HG03442 (cell line): ENCODE data around the gene IGLON5.

ENCODE experiments used
- ATAC-seq: cut with Tn5 transposase; IDR thresholded peaks from one replicate; pipeline ENCODE4 v1.9.1; 2021; ENCODE audit warnings: mild to moderate bottlenecking, moderate library complexity; ENCODE audit not compliant: unreplicated experiment

IGLON5 gene

GRCh38 chr19:51337861-51338562 lies 26.6 kb downstream of the IGLON5 start:
- no peak for ATAC-seq

- ATAC-seq = peak; percentile 57
Measured at GRCh38 chr19:51338563-51339312, 27.3 kb downstream of the IGLON5 start.

DNA sequence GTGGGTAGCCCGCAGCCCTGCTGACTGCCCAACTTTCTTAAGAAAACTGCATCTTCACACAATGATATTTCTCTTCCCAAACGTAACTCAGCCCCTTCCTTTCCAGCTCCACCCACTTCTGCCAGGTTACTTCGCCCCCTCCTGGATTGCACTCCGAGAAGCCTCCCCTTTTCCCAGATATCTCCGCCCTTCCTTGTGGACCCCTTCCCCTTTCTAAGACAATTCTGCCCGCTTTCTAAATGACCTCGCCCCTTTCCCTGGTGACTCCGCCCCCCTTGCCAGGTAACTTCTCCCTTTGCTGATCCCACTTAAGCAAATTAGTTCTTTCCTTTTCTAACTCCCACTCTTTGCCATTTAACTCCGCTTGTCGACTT lies 27.9 kb downstream of the IGLON5 start:
- ATAC-seq = no peak

DNA sequence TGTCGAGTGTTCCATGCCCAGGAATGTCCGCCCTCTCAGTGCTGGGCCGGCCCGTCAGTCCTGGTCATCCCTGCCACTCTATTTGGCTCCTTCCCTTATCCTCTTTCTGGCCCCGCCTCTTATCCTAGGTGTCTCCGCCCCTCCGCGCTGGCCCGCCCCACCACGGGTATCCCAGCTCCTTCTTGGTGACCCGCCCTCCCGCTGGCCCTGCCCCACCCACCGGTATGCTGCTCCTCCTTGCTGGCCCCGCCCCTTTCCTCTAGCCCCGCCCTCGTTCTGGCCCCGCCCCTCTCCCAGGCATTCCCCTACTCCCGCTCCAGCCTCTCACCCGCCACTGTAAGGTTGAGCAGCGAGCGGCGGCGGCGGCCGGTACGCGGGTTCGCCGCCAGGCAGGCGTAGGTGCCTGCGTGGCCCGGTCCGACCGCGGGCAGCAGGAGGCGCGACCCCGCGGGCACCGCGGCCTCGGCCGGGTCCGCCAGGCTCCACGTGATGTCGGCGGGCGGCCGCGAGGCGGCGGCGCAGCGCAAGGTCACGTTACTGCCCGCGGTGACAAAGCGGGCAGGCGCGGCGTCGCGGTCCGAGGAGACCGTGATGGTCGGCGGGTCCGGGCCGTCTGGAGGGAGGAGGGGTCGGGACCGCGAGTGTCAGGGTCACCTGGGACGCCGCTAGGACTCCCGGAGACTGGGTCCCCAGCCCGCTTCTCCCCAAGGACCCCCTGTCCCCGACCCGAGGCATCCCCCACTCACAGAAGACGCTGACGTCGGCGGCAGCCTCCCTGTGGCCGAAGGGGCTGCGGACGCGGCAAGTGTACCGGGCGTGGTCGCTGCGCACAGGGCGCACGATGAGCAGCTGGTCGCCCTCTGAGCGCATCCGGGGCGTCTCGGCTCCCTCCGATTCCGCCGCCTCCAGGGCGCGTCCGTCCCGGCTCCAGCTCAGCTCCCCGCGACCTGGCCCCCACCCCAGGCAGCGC lies 28.5 kb downstream of the IGLON5 start:
- peak; percentile 41 for ATAC-seq

DNA sequence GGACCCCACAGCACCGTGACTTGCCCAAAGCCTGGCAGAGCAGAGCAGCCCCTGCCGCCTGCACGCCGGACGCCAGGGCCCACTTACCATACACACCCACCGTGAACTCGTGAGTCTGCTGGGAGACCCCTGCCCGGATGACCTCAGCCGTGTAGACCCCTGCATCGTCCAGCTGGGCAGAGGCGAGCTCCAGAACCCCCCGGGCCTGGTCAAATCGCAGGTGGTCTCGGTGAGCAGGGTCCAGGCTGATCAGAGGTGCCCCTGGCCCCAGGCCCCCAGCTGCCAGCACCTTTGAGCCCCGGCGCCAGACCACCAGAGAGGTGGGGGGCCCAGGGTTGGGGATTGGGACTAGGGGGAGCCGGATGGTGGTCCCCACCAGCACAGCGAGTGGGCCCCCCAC lies 29.6 kb downstream of the IGLON5 start:
- no peak for ATAC-seq

DNA sequence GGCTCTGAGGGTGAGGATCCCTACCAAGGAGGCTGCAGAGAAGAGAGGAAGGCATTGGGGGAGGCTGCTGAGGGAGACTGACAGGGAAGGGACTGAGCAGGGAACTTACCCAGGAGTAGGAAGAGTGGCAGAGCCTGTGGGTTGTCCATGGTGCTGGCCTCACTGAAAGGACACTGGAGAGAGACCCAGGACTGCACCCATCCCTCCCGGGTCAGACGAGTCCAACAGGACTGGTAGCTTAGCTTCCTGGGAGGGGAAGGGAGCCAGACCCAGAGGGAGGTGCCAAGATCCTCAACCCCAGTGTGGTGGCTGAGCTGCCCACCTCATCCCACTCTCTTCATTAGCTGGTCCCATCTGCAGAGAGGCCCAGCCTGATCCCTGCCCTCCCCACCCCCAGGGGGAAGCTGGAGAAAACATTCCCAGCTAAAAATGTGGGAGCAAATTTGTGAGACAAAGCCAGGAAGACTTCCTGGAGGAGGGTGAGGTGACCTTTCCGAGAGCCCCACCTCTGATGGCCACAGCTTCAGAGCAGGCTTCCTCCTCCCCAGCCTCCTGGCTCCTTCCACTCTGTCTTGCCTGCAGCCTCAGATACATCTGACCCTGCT lies 30.6 kb downstream of the IGLON5 start, which contains the start of gene VSIG10L:
VSIG10L (minus strand) TSS at position 164 of the 605 bp plus-strand sequence; CDS start at position 149, 15 bp downstream.
- ATAC-seq = no peak

DNA sequence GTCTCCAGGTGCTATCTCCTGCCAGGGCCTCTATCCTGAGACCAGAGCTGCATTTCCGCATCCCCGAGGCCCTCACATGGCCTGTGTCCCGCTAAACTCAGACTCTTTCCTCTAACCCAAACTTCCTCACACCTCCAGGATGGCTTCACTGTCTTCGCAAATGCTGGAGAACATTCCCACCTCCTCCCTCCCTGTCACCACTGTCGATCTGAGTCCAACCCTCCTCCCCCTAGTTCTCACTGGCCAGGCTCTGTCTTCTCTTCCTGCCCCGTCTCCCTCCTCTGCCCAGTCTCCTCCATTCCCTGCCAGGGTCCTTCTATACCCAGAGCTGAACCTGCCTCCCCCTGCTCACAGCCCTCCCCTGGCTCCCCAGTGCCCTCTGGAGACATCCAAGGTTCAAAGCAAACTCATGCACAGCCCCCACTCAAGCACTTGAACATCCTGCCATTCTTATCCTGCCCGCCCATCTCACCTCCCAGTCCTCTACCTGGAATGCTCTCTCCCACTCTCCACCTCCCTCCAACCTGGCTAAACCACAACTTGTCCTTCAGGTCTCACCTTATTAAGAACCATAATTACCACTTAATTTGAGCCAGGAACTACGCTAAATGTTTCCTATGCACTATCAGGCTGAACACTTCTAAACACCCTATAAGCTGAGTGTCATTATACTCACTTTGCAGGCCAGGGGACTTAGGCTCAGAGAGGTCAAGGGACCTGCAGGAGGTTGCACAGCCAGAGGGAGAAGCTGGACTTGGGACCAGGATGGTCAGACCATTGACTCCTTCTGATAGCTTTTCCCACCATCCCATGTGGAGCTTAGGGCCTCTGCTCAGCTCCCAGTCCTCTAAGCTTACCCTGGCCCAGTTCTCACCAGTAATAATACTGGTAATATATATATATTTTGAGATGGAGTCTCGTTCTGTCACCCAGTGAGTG lies 31.5 kb downstream of the IGLON5 start:
- ATAC-seq = no peak

DNA sequence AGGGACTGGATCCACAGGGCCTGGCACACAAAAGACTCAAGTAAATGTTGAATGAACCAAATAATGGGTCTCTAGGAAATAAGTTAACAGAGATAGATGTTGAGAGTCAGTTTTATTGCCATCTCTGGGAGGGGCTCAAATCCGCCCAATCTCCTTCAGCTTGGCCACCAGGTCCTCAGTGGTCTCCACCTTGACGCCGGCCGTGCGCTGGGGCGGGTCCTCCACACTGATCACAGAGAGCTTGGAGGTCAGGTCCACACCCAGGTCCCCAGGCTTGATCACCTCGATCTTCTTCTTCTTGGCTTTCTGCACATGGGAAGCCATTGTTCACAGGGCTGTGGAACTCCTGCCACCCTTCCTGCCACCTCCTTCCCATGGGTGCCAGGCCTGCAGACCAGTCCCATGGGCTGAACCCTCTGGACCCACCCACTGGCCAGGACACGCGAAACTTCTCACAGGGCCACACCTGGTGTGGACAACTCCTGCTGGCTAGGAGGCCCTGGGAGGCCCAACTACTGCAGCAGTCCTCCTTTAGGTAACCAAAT lies 33.7 kb downstream of the IGLON5 start:
- no peak for ATAC-seq

DNA sequence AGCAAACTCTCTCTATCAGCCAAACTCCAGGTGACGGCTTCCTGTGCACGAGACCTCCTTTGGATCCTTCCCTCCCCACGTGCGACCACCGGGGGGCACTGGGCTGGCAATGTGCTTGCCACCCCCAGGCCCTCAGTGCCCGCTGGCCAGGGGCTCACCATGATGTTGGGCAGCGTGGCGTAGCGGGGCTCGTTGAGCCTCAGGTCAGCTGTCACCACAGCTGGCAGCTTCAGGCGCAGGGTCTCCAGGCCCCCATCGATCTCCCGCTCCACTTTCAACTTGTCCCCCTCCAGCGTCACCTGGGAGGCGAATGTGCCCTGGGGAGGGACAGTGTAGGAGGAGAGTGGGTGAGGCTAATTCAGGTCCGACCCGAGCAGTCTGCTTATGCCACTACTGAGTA lies 35.3 kb downstream of the IGLON5 start:
- ATAC-seq = no peak

GRCh38 chr19:51347209-51347928 lies 35.9 kb downstream of the IGLON5 start:
- ATAC-seq = no peak

GRCh38 chr19:51351266-51351990 lies 40.0 kb downstream of the IGLON5 start:
- no peak for ATAC-seq

GRCh38 chr19:51352783-51353360 lies 41.4 kb downstream of the IGLON5 start:
- ATAC-seq = no peak

DNA sequence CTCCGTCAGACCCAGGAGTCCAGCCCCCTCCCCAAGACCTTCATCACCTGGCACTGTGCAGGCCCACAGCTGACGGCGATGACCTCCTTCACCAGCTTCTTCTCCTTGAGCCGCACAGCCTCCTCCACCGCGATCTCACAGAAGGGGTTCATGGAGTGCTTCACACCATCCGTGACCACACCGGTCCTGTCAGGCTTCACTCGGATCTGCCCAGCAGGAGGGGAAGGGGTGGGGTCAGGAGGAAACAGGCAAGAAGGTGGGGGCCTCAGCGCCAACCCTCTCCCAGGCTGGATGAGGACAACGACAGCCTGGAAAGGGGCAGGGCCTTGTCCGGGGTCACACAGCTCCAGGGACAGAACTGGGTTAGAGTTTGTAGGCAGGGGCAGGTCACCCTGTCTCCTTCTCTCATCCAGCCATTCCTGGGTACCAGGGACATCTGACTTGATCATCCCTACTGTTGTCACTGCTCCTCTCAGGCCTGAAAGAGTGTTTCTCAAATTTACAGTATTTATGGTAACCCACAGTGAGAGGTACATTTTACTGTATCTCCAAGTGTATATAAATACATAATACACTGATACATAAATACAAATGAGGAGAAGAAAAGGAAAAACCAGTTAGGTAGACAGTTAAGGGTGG lies 42.8 kb downstream of the IGLON5 start:
- ATAC-seq = no peak

- ATAC-seq = no peak
Measured at GRCh38 chr19:51354742-51355148, 43.3 kb downstream of the IGLON5 start.

GRCh38 chr19:51356159-51356801 lies 44.8 kb downstream of the IGLON5 start:
- no peak for ATAC-seq

- ATAC-seq = no peak
Measured at GRCh38 chr19:51357952-51358351, 46.5 kb downstream of the IGLON5 start.

GRCh38 chr19:51359294-51359693 lies 47.9 kb downstream of the IGLON5 start:
- no peak for ATAC-seq
